IMR-90 (cell line): Measurements from ENCODE around the gene LINC01488. TPM values are rescaled to one million over a fixed set of nuclear protein-coding genes. Genes with fewer than 3 reads are reported as not detected.

Experiments used
- ATAC-seq: fragments of 200-7000 bp; cut with Tn5 transposase; 2 replicates; pipeline ENCODE4 v1.9.1; 2020; ENCODE audit warnings: low read depth, mild to moderate bottlenecking, moderate library complexity
- BruUV-seq: library from RNA; stranded (reverse); fragments of 400-500 nt; replicated peaks from 2 replicates; lab custom pipeline; 2021; lab: Mats Ljungman, UMichigan
- CTCF ChIA-PET: fragments of 300-600 bp; formaldehyde crosslinking; extraction: SDS; loops from one replicate; lab custom pipeline; 2021; ENCODE audit warnings: antibody characterized with exemption; lab: Yijun Ruan, JAX
- POLR2A ChIA-PET: fragments of 300-600 bp; sonication (Branson Sonifier 250); formaldehyde crosslinking; loops from one replicate; lab custom pipeline; 2022; ENCODE audit warnings: antibody characterized with exemption; ENCODE audit not compliant: unreplicated experiment; lab: Charles Lee
- DNase-seq: peaks from one replicate; pipeline ENCODE4 v3.0.0; 2013
- H2AFZ ChIP-seq: replicated peaks from 2 replicates; pipeline ENCODE3; 2013; ENCODE audit warnings: low read length, mild to moderate bottlenecking; ENCODE audit not compliant: poor library complexity
- H2AK5ac ChIP-seq: 2 replicates; pipeline ENCODE4 v1.6.1; 2013; ENCODE audit warnings: low read depth, low read length, inconsistent platforms
- H2AK9ac ChIP-seq: replicated peaks from 2 replicates; pipeline ENCODE3; 2013; ENCODE audit warnings: mild to moderate bottlenecking, low read depth, low read length, moderate library complexity; ENCODE audit not compliant: poor library complexity
- H2BK120ac ChIP-seq: 2 replicates; pipeline ENCODE4 v1.6.1; 2013; ENCODE audit warnings: low read depth, low read length, inconsistent platforms
- H2BK15ac ChIP-seq: 3 replicates; pipeline ENCODE4 v1.6.1; 2013; ENCODE audit warnings: low read depth, low read length, inconsistent platforms
- H2BK20ac ChIP-seq: 2 replicates; pipeline ENCODE4 v1.6.1; 2013; ENCODE audit warnings: low read depth, mild to moderate bottlenecking, inconsistent platforms, low read length, moderate library complexity
- H2BK5ac ChIP-seq: 2 replicates; pipeline ENCODE4 v1.6.1; 2013; ENCODE audit warnings: mild to moderate bottlenecking, low read depth, low read length, inconsistent platforms; ENCODE audit not compliant: poor library complexity, severe bottlenecking
- H3K14ac ChIP-seq: replicated peaks from 2 replicates; pipeline ENCODE4 v1.6.1; 2013; ENCODE audit warnings: low read depth, low read length, inconsistent platforms
- H3K18ac ChIP-seq: 2 replicates; pipeline ENCODE4 v1.6.1; 2013; ENCODE audit warnings: low read depth, low read length, control low read depth
- H3K23ac ChIP-seq: 2 replicates; pipeline ENCODE4 v1.6.1; 2013; ENCODE audit warnings: low read depth, low read length, inconsistent platforms
- H3K27ac ChIP-seq: 2 replicates; pipeline ENCODE4 v1.5.1; 2013; ENCODE audit warnings: mild to moderate bottlenecking, control low read depth, low read length; ENCODE audit not compliant: insufficient read depth
- H3K27me3 ChIP-seq: 2 replicates; pipeline ENCODE4 v1.6.1; 2013; ENCODE audit warnings: low read length; ENCODE audit not compliant: control insufficient read depth, insufficient read depth
- H3K36me3 ChIP-seq: 2 replicates; pipeline ENCODE4 v1.6.1; 2013; ENCODE audit warnings: low read length, mixed read lengths; ENCODE audit not compliant: control insufficient read depth, insufficient read depth
- H3K4ac ChIP-seq: 2 replicates; pipeline ENCODE4 v1.6.1; 2013; ENCODE audit warnings: low read depth, low read length, inconsistent platforms
- H3K4me1 ChIP-seq: 2 replicates; pipeline ENCODE4 v1.6.1; 2013; ENCODE audit warnings: low read length, mixed read lengths; ENCODE audit not compliant: control insufficient read depth, insufficient read depth
- H3K4me2 ChIP-seq: 2 replicates; pipeline ENCODE4 v1.6.1; 2013; ENCODE audit warnings: low read depth, mild to moderate bottlenecking, control low read depth, low read length, moderate library complexity
- H3K4me3 ChIP-seq: 2 replicates; pipeline ENCODE4 v1.5.1; 2013; ENCODE audit warnings: low read depth, mild to moderate bottlenecking, control low read depth, low read length, moderate library complexity; ENCODE audit not compliant: insufficient read depth
- H3K56ac ChIP-seq: 2 replicates; pipeline ENCODE4 v1.6.1; 2013; ENCODE audit warnings: low read length, inconsistent platforms; ENCODE audit not compliant: insufficient read depth; ENCODE audit errors: extremely low read depth
- H3K79me1 ChIP-seq, 2 experiments: 2 replicates each; pipeline ENCODE4 v1.6.1; 2013; ENCODE audit warnings: low read length in 2 of 2, inconsistent platforms in 1 of 2, low read depth in 1 of 2
- H3K9ac ChIP-seq: 2 replicates; pipeline ENCODE4 v1.6.1; 2013; ENCODE audit warnings: low read depth, low read length, control low read depth
- H3K9me1 ChIP-seq: 2 replicates; pipeline ENCODE4 v1.6.1; 2013; ENCODE audit warnings: low read length, inconsistent platforms; ENCODE audit not compliant: insufficient read depth
- H3K9me3 ChIP-seq: 2 replicates; pipeline ENCODE4 v1.6.1; 2013; ENCODE audit warnings: low read length; ENCODE audit not compliant: control insufficient read depth, insufficient read depth
- H4K20me1 ChIP-seq: 2 replicates; pipeline ENCODE4 v1.6.1; 2013; ENCODE audit warnings: low read length, inconsistent platforms; ENCODE audit not compliant: insufficient read depth
- H4K5ac ChIP-seq: 2 replicates; pipeline ENCODE4 v1.6.1; 2013; ENCODE audit warnings: mild to moderate bottlenecking, low read depth, low read length, control low read depth
- H4K8ac ChIP-seq, 2 experiments: 2 replicates each; pipeline ENCODE4 v1.6.1; 2013; ENCODE audit warnings: low read depth in 2 of 2, low read length in 2 of 2, control low read depth in 1 of 2, inconsistent platforms in 1 of 2
- H4K91ac ChIP-seq: 2 replicates; pipeline ENCODE4 v1.6.1; 2013; ENCODE audit warnings: low read depth, low read length, inconsistent platforms; ENCODE audit not compliant: insufficient read depth
- CHD1 ChIP-seq: IDR thresholded peaks from 2 replicates; pipeline ENCODE4 v1.6.1; 2012; ENCODE audit warnings: low read depth, low read length, improper control_type of control experiment
- MAZ ChIP-seq: IDR thresholded peaks from 2 replicates; pipeline ENCODE4 v1.6.1; 2012; ENCODE audit warnings: low read depth, mild to moderate bottlenecking, low read length, improper control_type of control experiment, moderate library complexity, borderline replicate concordance
- MXI1 ChIP-seq: IDR thresholded peaks from 2 replicates; pipeline ENCODE4 v1.6.1; 2012; ENCODE audit warnings: low read depth, mild to moderate bottlenecking, low read length, moderate library complexity, borderline replicate concordance
- RFX5 ChIP-seq: IDR thresholded peaks from 2 replicates; pipeline ENCODE4 v1.8.0; 2012; ENCODE audit warnings: low read depth, mild to moderate bottlenecking, low read length, moderate library complexity
- SMC3 ChIP-seq: fragments of 150-350 bp; IDR thresholded peaks from 2 replicates; pipeline ENCODE4 v1.6.1; 2016; ENCODE audit warnings: low read depth, mild to moderate bottlenecking, antibody characterized with exemption, low read length, moderate library complexity
- WGBS, 2 experiments: methylation state at CpG; one replicate each; pipeline versions ENCODE4 v1.1.5 to v1.1.7; 2013; ENCODE audit warnings: missing lambda C conversion rate in 2 of 2; ENCODE audit not compliant: insufficient read length in 1 of 2; ENCODE audit errors: extremely low coverage in 2 of 2; 5-methylcytosine and 5-hydroxymethylcytosine counted together
- dilution Hi-C: fragments of 300-500 bp; cut with HindIII; formaldehyde crosslinking; loops from one replicate; pipeline ENCODE4 v1.14.3; 2018; ENCODE audit warnings: low sequenced_read_pairs; ENCODE audit not compliant: unreplicated experiment
- in situ Hi-C: fragments of 300-500 bp; cut with MboI; formaldehyde crosslinking; loops from 3 replicates; pipeline ENCODE4 v1.14.3; 2019; ENCODE audit warnings: low sequenced_read_pairs, inconsistent platforms, mixed read lengths
- intact Hi-C: fragments of 100-400 bp; cut with micrococcal nuclease; formaldehyde crosslinking; loops from 2 replicates; pipeline ENCODE4 v1.10.0; 2022
- polyA plus RNA-seq, 3 experiments: library from polyadenylated mRNA; depleted of rRNA; stranded (reverse); fragments of >200 nt; gene quantifications; 2 replicates each; pipeline ENCODE4 v1.2.3, GENCODE V29; 2012; ENCODE audit warnings: low replicate concordance in 1 of 3
- total RNA-seq: library from RNA; depleted of rRNA; stranded (reverse); fragments of >200 nt; gene quantifications from 2 replicates; pipeline ENCODE4 v1.2.3, GENCODE V29; 2012
- TF ChIP-seq, protein P1 (sequence below): fragments of 150-350 bp; IDR thresholded peaks from 2 replicates; pipeline ENCODE4 v1.6.1; 2016; ENCODE audit warnings: low read depth, mild to moderate bottlenecking, low read length, moderate library complexity, borderline replicate concordance
- TF ChIP-seq, protein P2 (sequence below): fragments of 150-350 bp; IDR thresholded peaks from 2 replicates; pipeline ENCODE4 v1.6.1; 2017; ENCODE audit warnings: mild to moderate bottlenecking, antibody characterized with exemption, low read length, low read depth

LINC01488 gene
- total and polyA plus RNA-seq, 2 of the 4 experiments (the other 2 are of a cell fraction), result not detected

DNA sequence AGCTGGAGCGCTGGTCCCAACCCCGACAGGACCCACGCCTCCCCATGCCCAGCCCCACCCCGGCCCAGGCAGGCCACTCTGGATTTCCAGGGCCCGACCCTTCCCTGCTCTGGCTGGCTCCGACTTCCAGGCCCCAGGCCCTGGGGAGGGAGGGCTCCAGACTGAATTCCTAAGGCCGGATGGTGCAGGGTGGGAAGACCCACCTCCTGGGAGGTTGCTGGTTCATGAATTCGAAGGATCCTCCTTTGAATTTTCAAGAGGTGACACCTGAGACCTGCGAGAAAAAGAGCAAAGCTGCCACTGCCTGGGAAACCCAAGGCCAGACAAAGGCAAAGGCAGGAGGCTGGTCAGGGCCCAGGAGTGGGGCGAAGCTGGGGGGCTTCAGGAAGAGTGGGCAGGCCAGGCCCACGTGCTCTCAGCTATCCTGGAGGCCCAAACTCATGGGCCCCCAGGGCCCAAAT, 47.0 kb upstream of the LINC01488 start:
- H2AFZ ChIP-seq, result no peak overlapping the region
- no peaks in the 10 kb centered on the region for H3K27me3 ChIP-seq
- no peak overlapping the region for H4K91ac ChIP-seq
- DNase-seq (no peak), ATAC-seq (no peak)
- TF ChIP-seq CHD1 (no peak), SMC3 (no peak), MAZ (no peak), RFX5 (no peak), MXI1 (no peak)
- TF ChIP-seq, protein P1, sequence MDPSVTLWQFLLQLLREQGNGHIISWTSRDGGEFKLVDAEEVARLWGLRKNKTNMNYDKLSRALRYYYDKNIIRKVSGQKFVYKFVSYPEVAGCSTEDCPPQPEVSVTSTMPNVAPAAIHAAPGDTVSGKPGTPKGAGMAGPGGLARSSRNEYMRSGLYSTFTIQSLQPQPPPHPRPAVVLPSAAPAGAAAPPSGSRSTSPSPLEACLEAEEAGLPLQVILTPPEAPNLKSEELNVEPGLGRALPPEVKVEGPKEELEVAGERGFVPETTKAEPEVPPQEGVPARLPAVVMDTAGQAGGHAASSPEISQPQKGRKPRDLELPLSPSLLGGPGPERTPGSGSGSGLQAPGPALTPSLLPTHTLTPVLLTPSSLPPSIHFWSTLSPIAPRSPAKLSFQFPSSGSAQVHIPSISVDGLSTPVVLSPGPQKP, result no peak
- TF ChIP-seq, protein P2, sequence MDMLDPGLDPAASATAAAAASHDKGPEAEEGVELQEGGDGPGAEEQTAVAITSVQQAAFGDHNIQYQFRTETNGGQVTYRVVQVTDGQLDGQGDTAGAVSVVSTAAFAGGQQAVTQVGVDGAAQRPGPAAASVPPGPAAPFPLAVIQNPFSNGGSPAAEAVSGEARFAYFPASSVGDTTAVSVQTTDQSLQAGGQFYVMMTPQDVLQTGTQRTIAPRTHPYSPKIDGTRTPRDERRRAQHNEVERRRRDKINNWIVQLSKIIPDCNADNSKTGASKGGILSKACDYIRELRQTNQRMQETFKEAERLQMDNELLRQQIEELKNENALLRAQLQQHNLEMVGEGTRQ, result no peak
- no peaks in the 10 kb centered on the region for H4K20me1 ChIP-seq
- no peak overlapping the region for H2BK20ac ChIP-seq
- no peak overlapping the region for H3K14ac ChIP-seq
- no peak overlapping the region for H2BK15ac ChIP-seq
- no peak overlapping the region for H4K5ac ChIP-seq
- no peak overlapping the region for H3K23ac ChIP-seq
- ChIA-PET CTCF (no interaction called here), POLR2A (no interaction called here)
- 74% methylated on average over 3 of the region's 11 CpGs; no CpG with 5 or more reads in 1 of the 2 experiments for WGBS, 2 experiments
- H3K4me1 ChIP-seq, result peaks cover 3% of the 10 kb centered on the region
- H2AK9ac ChIP-seq, result no peak overlapping the region
- H3K4me3 ChIP-seq, result no peak overlapping the region
- H2BK120ac ChIP-seq, result no peak overlapping the region
- no peaks in the 10 kb centered on the region for H3K36me3 ChIP-seq
- H3K4me2 ChIP-seq, result no peak overlapping the region
- H3K27ac ChIP-seq, result no peak overlapping the region
- H3K9me1 ChIP-seq, result no peaks in the 10 kb centered on the region; the same call in 1 of the 2 replicates
- no peak overlapping the region for H3K9ac ChIP-seq
- intact Hi-C loops (no loop called here), dilution Hi-C loops (no loop called here), in situ Hi-C loops (no loop called here)
- H3K79me1 ChIP-seq, result no peaks in the 10 kb centered on the region
- no peak overlapping the region for H4K8ac ChIP-seq
- H3K9me3 ChIP-seq, result no peaks in the 10 kb centered on the region
- H2AK5ac ChIP-seq, result 0 out of 2 replicates have a peak overlapping the region, but pooled peaks have one; percentile 24
- H2BK5ac ChIP-seq, result no peak overlapping the region
- H3K18ac ChIP-seq, result no peak overlapping the region
- no TSS peak for BruUV-seq
- H3K4ac ChIP-seq, result no peak overlapping the region
- no peak overlapping the region for H3K56ac ChIP-seq
